NCI-H82 (cell line): Measurements from ENCODE around the gene MEIOB.
A peak's percentile ranks its signal among the peaks of the same experiment; 100 is the strongest.
"Not testable (repeated sequence)": the region's sequence is repeated elsewhere in the genome, so short reads cannot be mapped to it uniquely, and the experiment has no call there.

Source experiments
- DNase-seq: peaks from one replicate; lab custom pipeline; 2025; lab: John Stamatoyannopoulos, UW

MEIOB gene

DNA sequence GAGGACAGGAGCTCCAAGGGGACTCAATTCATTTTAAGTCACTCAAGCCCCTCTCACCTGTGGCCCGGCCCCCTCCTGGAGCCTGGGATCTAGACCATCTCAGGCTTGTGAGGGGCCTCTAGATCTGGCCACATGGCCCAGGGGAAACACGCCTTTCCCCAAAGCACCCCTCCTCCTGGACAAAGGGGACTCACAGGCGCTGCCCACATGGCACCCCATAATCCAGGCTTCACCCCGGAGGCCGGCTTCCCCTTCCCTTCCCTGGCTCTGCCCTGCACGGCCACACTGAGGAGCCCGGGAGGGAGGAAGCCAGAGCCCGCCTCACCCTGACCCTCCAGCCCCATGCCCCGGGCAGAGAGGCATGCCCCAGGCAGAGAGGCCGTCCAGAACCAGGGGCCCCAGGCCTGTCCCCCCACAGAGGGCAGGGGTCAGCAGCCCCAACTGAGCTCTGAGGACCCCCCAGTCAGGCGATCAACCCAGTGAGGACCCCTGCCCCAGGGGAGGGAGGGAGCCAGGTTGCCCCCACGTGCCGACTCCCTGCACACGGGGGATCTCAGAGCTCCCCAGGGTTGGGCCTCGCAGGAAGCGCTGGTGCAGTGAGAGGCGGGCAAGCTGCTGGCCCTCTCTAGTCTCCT lies 35.4 kb upstream of the MEIOB start:
- no peak for DNase-seq

GRCh38 chr16:1906846-1907165 lies 34.8 kb upstream of the MEIOB start:
- DNase-seq, result no peak

GRCh38 chr16:1906055-1906845 lies 34.3 kb upstream of the MEIOB start:
- no peak for DNase-seq

GRCh38 chr16:1903845-1904840 lies 32.2 kb upstream of the MEIOB start:
- DNase-seq, result no peak

GRCh38 chr16:1903220-1903574 lies 31.2 kb upstream of the MEIOB start:
- no peak for DNase-seq

GRCh38 chr16:1902547-1903219 lies 30.7 kb upstream of the MEIOB start:
- DNase-seq, result no peak

GRCh38 chr16:1900452-1900774 lies 28.4 kb upstream of the MEIOB start:
- no peak for DNase-seq

DNA sequence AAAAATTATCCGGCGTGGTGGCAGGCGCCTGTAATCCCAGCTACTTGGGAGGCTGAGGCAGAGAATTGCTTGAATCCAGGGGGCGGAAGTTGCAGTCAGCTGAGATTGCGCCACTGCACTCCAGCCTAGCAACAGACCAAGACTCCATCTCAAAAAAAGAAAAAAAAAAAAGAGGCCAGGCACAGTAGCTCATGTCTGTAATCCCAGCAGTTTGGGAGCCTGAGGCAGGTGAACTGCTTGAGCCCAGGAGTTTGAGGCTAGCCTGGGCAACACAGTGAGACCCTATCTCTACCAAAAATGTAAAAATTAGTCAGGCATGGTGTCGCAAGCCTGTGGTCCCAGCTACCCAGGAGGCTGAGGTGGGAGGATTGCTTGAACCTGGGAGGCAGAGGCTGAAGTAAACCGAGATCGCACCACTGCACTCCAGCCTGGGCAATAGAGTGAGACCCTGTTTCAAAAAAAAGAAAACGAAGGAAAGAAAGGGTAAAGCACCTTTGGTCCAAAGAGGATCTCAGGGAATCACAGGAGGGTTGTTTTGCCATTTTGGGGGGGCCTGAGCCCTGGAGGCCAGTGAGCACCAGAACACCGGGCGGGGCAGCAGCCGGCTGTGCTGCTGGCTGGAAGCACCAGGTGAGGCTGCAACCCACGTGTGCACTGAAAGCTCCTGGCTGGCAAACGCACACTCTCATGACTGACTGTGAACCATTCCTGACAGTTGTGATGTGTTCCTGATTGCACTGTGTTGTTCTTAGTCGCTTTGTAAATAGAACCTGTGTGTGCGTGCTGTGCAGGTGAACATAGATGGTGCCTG lies 27.9 kb upstream of the MEIOB start:
- no peak for DNase-seq

DNA sequence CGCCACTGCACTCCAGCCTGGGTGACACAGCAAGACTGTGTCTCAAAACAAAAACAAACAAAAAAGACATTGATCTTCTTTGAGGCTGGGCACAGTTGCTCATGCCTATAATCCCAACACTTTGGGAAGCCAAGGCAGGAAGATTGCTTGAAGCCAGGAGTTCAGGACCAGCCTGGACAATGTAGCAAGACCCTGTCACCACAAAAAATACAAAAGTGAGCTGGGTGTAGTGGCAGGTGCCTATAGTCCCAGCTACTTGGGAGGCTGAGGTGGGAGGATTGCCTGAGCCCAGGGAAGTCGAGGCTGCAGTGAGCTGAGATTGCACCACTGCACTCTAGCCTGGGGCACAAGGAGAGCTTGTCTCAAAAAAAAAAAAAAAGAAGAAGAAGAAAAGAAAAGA lies 25.7 kb upstream of the MEIOB start:
- not testable (repeated sequence) for DNase-seq

DNA sequence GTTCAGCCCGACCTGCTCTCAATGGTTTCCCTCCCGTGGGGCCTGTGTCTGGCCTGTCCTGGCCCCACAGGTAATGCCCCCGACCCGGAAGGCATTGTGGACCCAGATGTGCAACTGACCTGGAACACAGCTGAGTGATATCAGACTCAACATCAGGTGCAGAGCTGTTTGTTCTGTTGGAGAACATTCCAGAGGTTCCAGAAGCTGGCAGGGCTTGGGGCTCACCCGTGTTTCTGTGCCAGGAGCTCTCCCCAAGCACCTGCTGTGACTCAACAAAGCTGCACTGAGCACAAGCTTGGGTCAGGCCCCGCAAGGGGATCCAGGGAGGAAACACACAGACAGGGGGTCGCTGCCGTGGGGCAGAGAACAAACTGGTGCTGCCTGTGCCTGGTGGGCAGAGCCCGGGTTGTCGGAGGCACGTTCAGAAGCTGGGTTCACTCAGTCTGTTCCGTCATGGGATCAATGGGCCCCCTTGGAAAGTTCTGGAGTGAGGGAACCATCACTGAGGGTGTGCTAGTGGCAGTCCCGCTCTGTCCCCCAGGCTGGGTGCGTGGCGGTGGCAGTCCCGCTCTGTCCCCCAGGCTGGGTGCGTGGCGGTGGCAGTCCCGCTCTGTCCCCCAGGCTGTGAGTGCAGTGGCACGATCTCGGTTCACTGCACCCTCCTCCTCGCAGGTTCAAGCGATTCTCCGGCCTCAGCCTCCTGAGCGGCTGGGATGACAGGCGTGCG lies 24.1 kb upstream of the MEIOB start:
- DNase-seq, result no peak

DNA sequence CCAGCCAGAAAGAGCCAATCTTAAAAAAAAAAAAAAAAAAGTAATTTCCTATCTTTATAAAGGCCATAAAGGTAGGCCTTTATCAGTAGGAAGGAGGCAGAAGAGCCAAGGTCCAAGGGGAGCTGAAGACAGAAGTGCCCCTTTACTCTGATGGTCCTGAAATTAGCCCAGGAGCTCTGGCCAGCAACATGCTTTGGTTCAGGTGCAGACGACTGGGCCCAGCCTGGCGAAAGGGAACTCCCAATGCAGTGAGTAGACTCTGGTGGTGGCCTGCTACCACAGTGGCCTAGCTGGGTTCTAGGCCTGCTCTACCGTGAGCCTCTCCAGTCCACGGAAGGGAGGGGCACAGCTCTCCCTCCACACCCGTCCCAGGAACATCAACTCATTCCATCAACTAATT lies 23.1 kb upstream of the MEIOB start:
- no peak for DNase-seq

DNA sequence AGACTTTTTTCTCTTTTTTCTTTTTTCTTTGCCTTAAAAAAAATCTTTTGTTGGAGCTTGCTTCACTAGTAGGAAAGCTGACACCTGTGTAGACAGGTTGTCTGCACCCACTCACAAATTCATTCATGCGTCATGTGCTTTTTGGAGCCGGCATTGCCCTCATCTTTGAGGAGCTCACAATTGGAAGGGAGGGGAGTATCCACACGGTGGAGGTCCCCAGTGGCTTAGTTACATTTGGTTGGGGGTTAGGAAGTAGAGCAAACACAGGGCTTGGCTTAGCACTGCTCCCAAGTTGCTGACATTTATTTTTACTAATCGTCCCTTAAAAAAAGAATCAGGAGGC lies 18.7 kb upstream of the MEIOB start:
- no peak for DNase-seq

DNA sequence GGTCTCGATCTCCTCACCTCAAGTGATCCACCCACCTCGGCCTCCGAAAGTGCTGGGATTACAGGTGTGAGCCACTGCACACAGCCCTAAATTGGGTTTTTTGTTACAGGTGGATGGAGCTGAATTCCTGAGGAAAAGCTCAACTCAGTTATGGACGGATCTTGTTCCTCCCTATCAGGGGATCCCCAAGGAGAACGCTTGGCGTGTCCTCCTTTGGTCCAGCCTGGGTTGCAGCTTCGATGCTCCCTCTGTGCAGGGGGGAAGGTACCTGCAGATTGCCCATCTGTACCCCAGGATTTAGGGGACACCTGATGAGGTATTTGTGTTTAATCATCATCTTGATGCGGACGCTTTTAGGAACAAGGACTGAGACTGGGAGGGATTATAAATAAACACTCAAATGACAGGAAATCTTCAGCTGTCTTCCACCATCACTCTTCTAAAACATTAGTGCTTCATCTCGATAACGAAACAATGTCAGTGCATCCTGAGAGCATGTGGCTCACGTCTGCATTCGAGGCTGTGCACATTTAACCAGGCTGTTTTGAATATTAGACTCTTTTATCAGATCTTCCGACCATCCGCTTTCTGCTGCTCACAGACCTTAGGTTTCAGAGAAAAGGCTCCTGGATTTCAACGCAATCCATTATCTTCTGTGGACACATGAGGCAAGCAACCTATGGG lies 18.2 kb upstream of the MEIOB start:
- DNase-seq, result no peak

- DNase-seq, result no peak
Measured at GRCh38 chr16:1887711-1888354, 15.9 kb upstream of the MEIOB start.

DNA sequence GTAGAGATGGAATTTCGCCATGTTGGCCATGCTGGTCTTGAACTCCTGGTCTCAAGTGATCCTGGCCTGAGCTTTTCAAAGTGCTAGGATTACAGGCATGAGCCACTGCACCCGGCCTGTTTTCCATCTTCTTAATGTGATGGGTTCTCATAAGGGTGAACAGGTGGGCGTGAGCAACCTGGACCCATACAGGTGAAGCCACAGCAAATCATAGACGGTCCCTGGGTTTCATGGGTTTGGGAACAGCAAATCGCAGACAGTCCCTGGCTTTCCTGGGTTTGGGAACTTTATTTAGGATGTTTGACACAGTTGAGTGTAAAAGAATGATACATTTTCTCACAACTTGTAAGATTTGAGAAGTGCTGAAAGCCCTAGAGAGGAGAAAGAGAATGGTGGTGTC lies 12.9 kb upstream of the MEIOB start:
- DNase-seq, result no peak

GRCh38 chr16:1884155-1884760 lies 12.3 kb upstream of the MEIOB start:
- peak; percentile 64 for DNase-seq

GRCh38 chr16:1881172-1881571 lies 9.2 kb upstream of the MEIOB start:
- not testable (repeated sequence) for DNase-seq

DNA sequence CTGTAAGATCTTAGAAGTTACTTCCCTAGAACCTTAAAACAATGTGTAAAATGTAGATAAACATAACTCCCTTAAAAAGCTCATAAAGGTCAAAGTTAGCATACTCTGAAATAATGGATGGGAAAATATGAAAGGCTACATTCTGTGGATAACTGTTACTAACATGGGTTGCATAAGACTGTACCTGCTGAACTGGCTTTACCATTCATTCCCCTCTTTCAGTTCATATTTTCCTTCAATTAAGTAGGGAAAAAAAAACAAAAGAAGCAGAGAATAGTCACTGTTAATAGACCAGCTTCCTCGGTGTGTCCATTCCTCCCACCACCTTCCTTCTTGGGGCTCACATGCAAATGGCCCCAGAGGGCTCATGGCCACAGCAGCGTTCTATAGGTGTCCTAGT lies 7.5 kb upstream of the MEIOB start:
- DNase-seq, result no peak

DNA sequence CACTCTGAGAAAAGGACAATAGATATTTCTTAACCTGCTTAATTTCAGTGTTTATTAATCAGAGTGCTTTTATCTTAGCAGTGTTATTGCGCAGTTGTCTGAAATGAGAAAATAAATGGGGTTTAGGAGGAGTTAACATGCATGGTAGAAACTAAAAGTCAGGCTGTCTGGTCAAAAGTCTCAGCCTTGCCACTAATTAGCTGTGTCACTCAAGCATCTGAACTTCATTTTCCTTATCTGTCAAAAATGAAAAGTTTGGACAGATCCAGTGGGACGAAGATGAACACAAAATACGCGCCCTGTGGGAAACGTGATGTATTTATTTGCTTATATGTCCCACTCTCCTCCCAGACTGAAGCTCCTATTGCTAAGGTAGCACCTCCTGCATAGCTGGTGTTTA lies 6.3 kb upstream of the MEIOB start:
- DNase-seq, result no peak
